ENCODE results near the gene EIF4E1B.
A peak's percentile ranks its signal among the peaks of the same experiment; 100 is the strongest.

Gene EIF4E1B

DNA sequence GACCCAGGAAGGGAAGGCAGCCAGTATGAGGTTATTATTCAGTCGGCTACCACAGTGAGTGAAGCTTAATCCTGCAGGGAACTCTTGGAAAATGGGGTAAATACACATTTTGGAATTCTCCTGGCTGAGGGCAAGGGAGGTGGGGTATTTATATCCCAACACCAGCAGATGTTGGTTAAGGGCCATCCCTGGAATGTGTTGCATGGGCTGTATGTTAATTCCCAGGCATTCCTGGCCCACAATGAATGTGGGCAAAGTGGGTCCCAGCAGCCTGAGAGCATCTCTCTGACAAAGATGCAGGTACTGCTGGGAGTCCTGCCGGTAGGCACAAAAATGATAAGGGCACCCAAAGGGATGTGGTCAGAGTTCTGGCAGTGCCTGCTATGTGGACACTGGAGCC, 17.6 kb upstream of the EIF4E1B start:
- no peak overlapping the region for H3K4me3 ChIP-seq (ENCODE audit: low read depth, low read length)
- TF ChIP-seq CTCF (IDR thresholded peaks at IDR 0.05; ENCODE audit: borderline replicate concordance, insufficient read depth, low read depth, low read length): no peak

- TF ChIP-seq CTCF (IDR thresholded peaks at IDR 0.05; ENCODE audit: borderline replicate concordance, insufficient read depth, low read depth, low read length): no peak
- no peak overlapping the region for H3K4me3 ChIP-seq (ENCODE audit: low read depth, low read length)
Measured at GRCh38 chr5:176614805-176615478, 15.5 kb upstream of the EIF4E1B start.

GRCh38 chr5:176616511-176616910, 14.0 kb upstream of the EIF4E1B start:
- H3K4me3 ChIP-seq (ENCODE audit: low read depth, low read length): no peak overlapping the region
- no peak for TF ChIP-seq CTCF (IDR thresholded peaks at IDR 0.05; ENCODE audit: borderline replicate concordance, insufficient read depth, low read depth, low read length)

- H3K4me3 ChIP-seq (ENCODE audit: low read depth, low read length): no peak overlapping the region
- no peak for TF ChIP-seq CTCF (IDR thresholded peaks at IDR 0.05; ENCODE audit: borderline replicate concordance, insufficient read depth, low read depth, low read length)
Measured at GRCh38 chr5:176618783-176619182, 11.7 kb upstream of the EIF4E1B start.

- H3K4me3 ChIP-seq (ENCODE audit: low read depth, low read length): no peak overlapping the region
Measured at GRCh38 chr5:176619203-176619568, 11.3 kb upstream of the EIF4E1B start.

DNA sequence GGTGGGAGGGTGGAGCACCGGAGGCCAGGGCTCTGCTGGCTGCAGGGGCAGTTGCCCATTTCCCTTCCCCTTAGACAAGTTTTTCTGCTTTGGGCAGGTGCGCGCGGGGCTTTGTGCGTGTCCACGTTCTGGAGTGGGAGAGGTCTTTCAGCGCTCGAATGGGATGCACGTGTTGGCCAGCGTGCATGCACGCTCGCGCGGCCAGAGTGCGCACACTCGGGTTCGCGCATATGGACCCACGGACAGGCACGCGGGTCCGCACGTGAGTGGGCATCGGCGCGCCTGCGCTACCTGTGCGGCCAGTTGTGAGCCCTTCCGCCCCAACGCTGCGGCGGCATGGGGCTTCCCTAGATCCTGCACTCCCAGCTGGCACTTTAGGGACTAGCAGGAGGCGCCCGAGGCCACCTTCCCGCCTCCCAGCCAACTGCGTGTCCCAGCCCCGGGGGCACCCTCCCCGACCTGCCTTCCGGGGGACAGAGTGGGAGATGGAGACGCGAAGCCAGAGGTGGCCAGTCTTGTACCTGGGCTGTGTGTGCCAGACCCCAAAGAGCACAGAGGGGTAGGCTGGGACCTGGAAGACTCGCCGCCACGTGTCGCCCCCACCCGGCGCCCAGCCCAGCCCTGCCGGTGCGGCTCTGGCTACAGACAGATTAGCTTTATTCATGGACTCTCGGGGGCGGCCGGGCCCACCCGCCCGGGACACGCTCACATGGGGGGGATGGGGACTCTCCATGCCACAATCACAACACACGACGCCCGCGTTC, 10.7 kb upstream of the EIF4E1B start:
- no peak for TF ChIP-seq CTCF (IDR thresholded peaks at IDR 0.05; ENCODE audit: borderline replicate concordance, insufficient read depth, low read depth, low read length)
- no peak overlapping the region for H3K4me3 ChIP-seq (ENCODE audit: low read depth, low read length)

More at GRCh38 chr5:176619203-176619568, 11.3 kb upstream of the EIF4E1B start:
- TF ChIP-seq CTCF (IDR thresholded peaks at IDR 0.05; ENCODE audit: borderline replicate concordance, insufficient read depth, low read depth, low read length): peak; percentile 25; the same call in 1 of the 2 replicates

Data from GM12875 (cell line).